Tibial artery (tissue), 4 donors: ENCODE measurements around the gene GAMT.

ENCODE experiments used
- DNase-seq, 2 donors: peaks; one replicate each; pipeline ENCODE4 v3.0.0-alpha.2; 2019
- H3K27ac ChIP-seq, 2 donors: fragments of 200-600 bp; sonication (generic) in 1 of 2; 1 replicate in 1 of 2; 2 replicates in 1 of 2; pipeline ENCODE4 v1.5.1; 2018 to 2019; ENCODE audit warnings: mild to moderate bottlenecking in 1 of 2
- H3K27me3 ChIP-seq, 2 donors: fragments of 200-600 bp; sonication (generic) in 1 of 2; one replicate each; pipeline versions ENCODE4 v1.5.1 to v1.6.0; 2016 to 2019
- H3K36me3 ChIP-seq, 3 donors: fragments of 200-600 bp; sonication (generic) in 2 of 3; one replicate each; pipeline ENCODE4 v1.5.1; 2016 to 2019; ENCODE audit warnings: mild to moderate bottlenecking in 2 of 3
- H3K4me1 ChIP-seq, 4 donors: fragments of 200-600 bp; sonication (generic) in 2 of 4; 1 replicate in 3 of 4; 2 replicates in 1 of 4; pipeline ENCODE4 v1.5.1; 2016 to 2019
- H3K4me3 ChIP-seq, 2 donors: fragments of 200-600 bp; sonication (generic) in 1 of 2; 1 replicate in 1 of 2; 2 replicates in 1 of 2; pipeline ENCODE4 v1.5.1; 2018 to 2019; ENCODE audit warnings: mild to moderate bottlenecking in 2 of 2
- H3K9me3 ChIP-seq, 3 donors: fragments of 200-600 bp; sonication (generic) in 1 of 3; one replicate each; pipeline ENCODE4 v1.5.1; 2016 to 2019
- intact Hi-C: fragments of 100-400 bp; cut with DNase I; formaldehyde crosslinking; loops from one replicate; pipeline ENCODE4 v1.15.0; 2023; ENCODE audit warnings: low total_unique reads
- TF ChIP-seq, protein P1 (sequence below), 2 experiments: fragments of 200-600 bp in 1 of 2; fragments of 450-650 bp in 1 of 2; IDR thresholded peaks; one replicate each; pipeline ENCODE4 v1.5.1; 2017 to 2019; ENCODE audit warnings: antibody characterized with exemption in 2 of 2, mild to moderate bottlenecking in 1 of 2, moderate library complexity in 1 of 2

The GAMT gene

DNA sequence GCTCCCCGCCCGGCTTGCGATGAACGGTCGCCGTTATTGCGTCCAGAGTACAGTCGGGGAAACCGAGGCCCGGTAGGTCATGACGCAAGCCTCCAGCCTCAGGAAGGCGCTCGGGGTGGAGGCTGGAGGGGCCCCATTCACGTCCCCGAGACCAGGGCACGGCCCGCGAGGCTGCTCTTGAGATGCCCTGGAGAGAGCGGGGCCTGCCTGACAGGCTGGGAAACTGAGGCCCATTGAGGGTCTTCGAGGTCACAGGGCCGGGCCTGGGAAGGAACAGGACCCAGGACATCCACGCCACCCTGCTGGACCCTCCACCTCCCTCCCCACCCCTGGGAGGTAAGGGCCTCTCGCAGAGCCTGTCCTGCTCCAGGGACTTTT, 17.3 kb downstream of the GAMT start:
- Histone ChIP-seq H3K27me3 (no peaks in the 10 kb centered on the region), H3K27ac (peak overlapping the region; percentile 84 to 90), H3K4me3 (peak overlapping the region; percentile 89 to 92), H3K4me1 (peaks cover 0 to 31% (median 21%) of the 10 kb centered on the region in 4 donors), H3K36me3 (peaks cover 10 to 27% (median 13%) of the 10 kb centered on the region in 3 donors), H3K9me3 (no peaks in the 10 kb centered on the region)
- TF ChIP-seq, protein P1, sequence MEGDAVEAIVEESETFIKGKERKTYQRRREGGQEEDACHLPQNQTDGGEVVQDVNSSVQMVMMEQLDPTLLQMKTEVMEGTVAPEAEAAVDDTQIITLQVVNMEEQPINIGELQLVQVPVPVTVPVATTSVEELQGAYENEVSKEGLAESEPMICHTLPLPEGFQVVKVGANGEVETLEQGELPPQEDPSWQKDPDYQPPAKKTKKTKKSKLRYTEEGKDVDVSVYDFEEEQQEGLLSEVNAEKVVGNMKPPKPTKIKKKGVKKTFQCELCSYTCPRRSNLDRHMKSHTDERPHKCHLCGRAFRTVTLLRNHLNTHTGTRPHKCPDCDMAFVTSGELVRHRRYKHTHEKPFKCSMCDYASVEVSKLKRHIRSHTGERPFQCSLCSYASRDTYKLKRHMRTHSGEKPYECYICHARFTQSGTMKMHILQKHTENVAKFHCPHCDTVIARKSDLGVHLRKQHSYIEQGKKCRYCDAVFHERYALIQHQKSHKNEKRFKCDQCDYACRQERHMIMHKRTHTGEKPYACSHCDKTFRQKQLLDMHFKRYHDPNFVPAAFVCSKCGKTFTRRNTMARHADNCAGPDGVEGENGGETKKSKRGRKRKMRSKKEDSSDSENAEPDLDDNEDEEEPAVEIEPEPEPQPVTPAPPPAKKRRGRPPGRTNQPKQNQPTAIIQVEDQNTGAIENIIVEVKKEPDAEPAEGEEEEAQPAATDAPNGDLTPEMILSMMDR (IDR thresholded peaks at IDR 0.05): no peak
- intact Hi-C loops: no loop called here
- DNase-seq: no peak

DNA sequence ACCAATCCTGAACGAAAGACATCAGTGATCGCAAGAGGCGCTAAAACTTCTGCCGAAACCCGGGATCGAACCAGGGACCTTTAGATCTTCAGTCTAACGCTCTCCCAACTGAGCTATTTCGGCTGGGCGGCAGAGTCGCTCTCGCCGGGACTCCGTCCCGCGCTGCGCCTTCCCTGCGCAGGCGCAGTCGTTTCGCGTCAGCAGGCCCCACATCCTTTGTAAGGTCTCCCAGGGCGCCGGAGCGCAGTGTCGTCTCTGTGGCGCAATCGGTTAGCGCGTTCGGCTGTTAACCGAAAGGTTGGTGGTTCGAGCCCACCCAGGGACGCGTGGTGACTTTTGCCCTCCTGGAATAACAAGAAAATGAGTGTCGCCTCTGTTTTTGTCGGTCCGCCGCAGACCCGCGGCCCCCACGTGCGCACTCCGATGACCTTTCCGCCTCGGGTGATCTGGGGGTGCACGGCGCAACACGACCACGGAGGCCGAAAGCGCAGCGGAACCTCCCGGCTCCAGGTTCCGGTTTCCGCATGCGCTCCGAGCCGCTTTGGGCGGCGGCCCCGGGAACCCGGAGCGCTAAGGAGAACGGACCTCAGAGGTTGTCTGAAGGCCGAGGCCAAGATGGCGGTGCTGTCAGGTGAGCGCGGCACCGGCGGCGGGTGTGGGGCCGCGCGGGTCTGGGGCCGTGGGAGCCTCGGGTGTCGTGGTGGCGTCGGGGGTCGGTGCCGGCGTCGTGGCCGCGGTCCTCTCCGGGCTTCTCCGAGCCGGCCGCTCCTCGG, 17.8 kb downstream of the GAMT start, which contains the start of gene NDUFS7:
Gene NDUFS7, plus strand, starts transcription at position 596 of the 773 bp plus-strand sequence. Its CDS starts 20 bp downstream, at position 616.
- Histone ChIP-seq H3K9me3 (no peaks in the 10 kb centered on the region), H3K27ac (peak within 1 kb of the TSS; percentile 84 to 90), H3K4me3 (peak within 1 kb of the TSS; percentile 89 to 92), H3K36me3 (peaks cover 4 to 26% (median 8%) of the 10 kb centered on the region in 3 donors), H3K27me3 (no peaks in the 10 kb centered on the region), H3K4me1 (peaks cover 0 to 28% (median 21%) of the 10 kb centered on the region in 4 donors)
- DNase-seq: peak; percentile 87 to 93
- intact Hi-C loops: no loop called here
- TF ChIP-seq, protein P1 (IDR thresholded peaks at IDR 0.05): peak; percentile 7 to 67

DNA sequence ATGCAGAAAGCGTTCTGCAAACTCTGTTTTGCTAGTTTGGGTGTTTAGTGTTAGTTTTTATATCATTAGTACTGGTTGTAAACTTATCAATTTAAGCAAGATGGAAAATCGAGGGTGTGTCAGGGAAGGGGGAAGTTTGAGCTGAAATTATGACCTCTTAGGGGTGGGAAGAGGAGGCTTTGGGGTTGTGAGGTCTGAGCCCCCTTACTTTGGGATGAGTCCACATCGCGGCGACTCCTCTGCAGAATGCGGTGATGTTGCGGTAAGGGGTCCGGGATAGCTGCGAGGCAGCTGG, 18.4 kb downstream of the GAMT start:
- TF ChIP-seq, protein P1 (IDR thresholded peaks at IDR 0.05): no peak
- Histone ChIP-seq H3K4me3 (peak overlapping the region in 1 of 2 donors; percentile 92), H3K27ac (no peak overlapping the region)

DNA sequence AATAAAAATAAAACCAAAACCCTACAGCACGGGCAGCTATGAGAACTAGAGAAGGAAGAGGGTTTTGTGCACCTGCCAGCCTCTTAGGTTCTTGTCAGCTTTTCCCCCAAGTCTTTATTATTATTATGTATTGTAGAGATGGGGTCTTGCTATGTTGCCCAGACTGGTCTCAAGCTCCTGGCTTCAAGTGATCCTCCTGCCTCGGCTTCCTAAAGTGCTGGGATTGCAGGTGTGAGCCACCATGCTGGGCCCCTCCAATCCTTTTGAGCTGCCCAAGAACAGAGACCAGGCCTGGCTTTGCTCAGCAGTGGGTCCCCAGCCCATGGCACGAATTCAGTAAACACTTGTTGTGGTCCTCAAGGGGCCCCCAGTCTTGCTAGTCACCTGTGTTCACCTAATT, 19.1 kb downstream of the GAMT start:
- no peak for DNase-seq
- Histone ChIP-seq H3K4me3 (no peak overlapping the region), H3K27ac (no peak overlapping the region), H3K27me3 (no peaks in the 10 kb centered on the region), H3K4me1 (peaks cover 0 to 28% (median 21%) of the 10 kb centered on the region in 4 donors), H3K36me3 (peaks cover 3 to 26% (median 14%) of the 10 kb centered on the region in 3 donors), H3K9me3 (no peaks in the 10 kb centered on the region)
- TF ChIP-seq, protein P1 (IDR thresholded peaks at IDR 0.05): no peak
- intact Hi-C loops: no loop called here

More for the DNA sequence above, 18.4 kb downstream of the GAMT start:
- no peak for DNase-seq
- H3K36me3 ChIP-seq: peaks cover 0 to 26% (median 6%) of the 10 kb centered on the region in 3 donors
- no peaks in the 10 kb centered on the region for H3K9me3 ChIP-seq
- intact Hi-C loops: no loop called here
- no peaks in the 10 kb centered on the region for H3K27me3 ChIP-seq
- H3K4me1 ChIP-seq: peaks cover 0 to 28% (median 21%) of the 10 kb centered on the region in 4 donors

DNA sequence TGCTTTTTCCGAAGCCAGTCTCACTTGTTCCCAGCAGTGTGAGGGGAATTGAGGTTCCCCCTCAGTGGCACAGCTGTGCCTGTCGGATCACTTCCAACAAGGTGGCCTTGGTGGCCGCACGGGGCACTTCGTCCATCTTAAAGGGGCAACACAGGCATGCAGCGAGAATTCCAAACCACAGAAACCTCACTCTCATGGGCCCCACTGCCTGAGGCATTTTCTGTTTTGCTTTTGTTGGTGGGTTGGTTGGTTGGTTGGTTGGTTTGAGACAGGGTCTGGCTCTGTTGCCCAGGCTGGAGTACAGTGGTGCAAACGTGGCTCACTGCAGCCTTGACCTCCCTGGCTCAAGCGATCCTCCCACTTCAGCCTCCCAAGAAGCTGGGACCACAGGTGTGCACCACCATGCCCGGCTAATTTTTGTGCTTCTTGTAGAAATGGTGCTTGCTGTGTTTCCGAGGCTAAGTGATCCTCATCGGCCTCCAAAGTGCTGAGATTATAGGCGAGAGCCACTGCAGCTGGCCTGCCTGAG, 21.3 kb downstream of the GAMT start:
- DNase-seq: no peak
- TF ChIP-seq, protein P1 (IDR thresholded peaks at IDR 0.05): no peak
- H3K4me3 ChIP-seq: no peak overlapping the region
- no peak overlapping the region for H3K27ac ChIP-seq
- intact Hi-C loops: no loop called here
- H3K9me3 ChIP-seq: no peaks in the 10 kb centered on the region
- peaks cover 9 to 29% (median 15%) of the 10 kb centered on the region in 3 donors for H3K36me3 ChIP-seq
- H3K27me3 ChIP-seq: no peaks in the 10 kb centered on the region
- H3K4me1 ChIP-seq: peaks cover 0 to 17% (median 10%) of the 10 kb centered on the region in 4 donors
